ENCODE data around the gene KIAA1549.

Gene KIAA1549

GRCh38 chr7:138916275-138916674 lies 64.9 kb downstream of the KIAA1549 start:
- CTCF ChIA-PET = no interaction called here
- POLR2A ChIA-PET = no interaction called here
- no peak for DNase-seq (ENCODE audit: low read depth, low spot score)
- TF ChIP-seq CTCF (IDR thresholded peaks at IDR 0.05; ENCODE audit: insufficient read depth, low read length, missing control alignments) = no peak
- H3K4me3 ChIP-seq (ENCODE audit: low read depth, low read length) = no peak overlapping the region

- no peak for DNase-seq (ENCODE audit: low read depth, low spot score)
- TF ChIP-seq CTCF (IDR thresholded peaks at IDR 0.05; ENCODE audit: insufficient read depth, low read length, missing control alignments) = no peak
- H3K4me3 ChIP-seq (ENCODE audit: low read depth, low read length) = no peak overlapping the region
- ChIA-PET CTCF (interaction anchor here (0.8 to 1.6 kb wide), 2 partner anchors 10 to 27 kb away, joined by 3 to 4 read pairs; no protein-coding TSS in a partner anchor), POLR2A (no interaction called here)
Measured at GRCh38 chr7:138913783-138914182, 67.4 kb downstream of the KIAA1549 start.

DNA sequence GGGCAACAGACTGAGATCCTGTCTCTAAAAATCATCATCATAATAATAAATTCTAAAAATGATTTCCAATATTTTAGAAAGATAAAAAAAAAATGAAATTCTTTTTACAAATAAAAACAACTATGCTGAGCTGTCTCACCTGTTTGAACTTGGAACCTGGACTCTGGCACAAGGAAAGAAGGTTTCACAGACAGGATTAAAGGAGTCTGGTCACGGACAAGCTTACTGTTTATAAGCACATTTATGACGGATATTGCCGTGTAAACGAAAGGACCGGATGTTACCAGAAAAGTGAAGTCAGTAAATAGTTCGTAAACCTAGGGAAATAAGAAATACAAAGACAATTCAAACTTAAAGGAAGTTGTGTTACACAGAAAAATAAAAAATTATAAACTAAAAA lies 70.2 kb downstream of the KIAA1549 start:
- TF ChIP-seq CTCF (IDR thresholded peaks at IDR 0.05; ENCODE audit: insufficient read depth, low read length, missing control alignments) = no peak
- DNase-seq (ENCODE audit: low read depth, low spot score) = no peak
- POLR2A ChIA-PET = no interaction called here
- H3K4me3 ChIP-seq (ENCODE audit: low read depth, low read length) = no peak overlapping the region
- CTCF ChIA-PET = no interaction called here

DNA sequence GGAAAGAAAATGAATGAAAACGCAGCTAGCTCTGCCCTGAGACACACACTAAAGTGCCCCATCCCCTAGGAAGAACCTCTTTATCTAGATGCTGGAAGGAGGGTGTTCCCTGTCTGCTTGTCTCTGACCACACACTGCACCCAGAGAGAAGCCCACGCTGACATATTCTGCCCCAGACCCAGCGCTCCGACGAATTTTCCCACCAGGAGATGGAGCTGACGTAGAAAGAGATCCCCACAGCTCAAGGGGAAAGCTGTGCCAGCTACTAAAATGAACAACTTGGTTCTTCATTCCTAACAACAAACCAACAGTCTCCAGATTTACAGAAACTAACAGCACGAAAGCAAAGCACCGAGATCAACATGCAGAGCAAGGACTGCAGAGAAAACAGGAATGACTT lies 73.3 kb downstream of the KIAA1549 start:
- POLR2A ChIA-PET = no interaction called here

GRCh38 chr7:138907201-138907847 lies 73.9 kb downstream of the KIAA1549 start:
- no peak for TF ChIP-seq CTCF (IDR thresholded peaks at IDR 0.05; ENCODE audit: insufficient read depth, low read length, missing control alignments)
- no peak overlapping the region for H3K4me3 ChIP-seq (ENCODE audit: low read depth, low read length)
- no peak for DNase-seq (ENCODE audit: low read depth, low spot score)
- ChIA-PET CTCF (interaction anchor here (1.2 to 1.3 kb wide), 2 partner anchors 20 to 126 kb away, joined by 3 to 6 read pairs; no protein-coding TSS in a partner anchor), POLR2A (no interaction called here)

More for the DNA sequence above, 73.3 kb downstream of the KIAA1549 start:
- H3K4me3 ChIP-seq (ENCODE audit: low read depth, low read length) = no peak overlapping the region
- CTCF ChIA-PET = no interaction called here
- TF ChIP-seq CTCF (IDR thresholded peaks at IDR 0.05; ENCODE audit: insufficient read depth, low read length, missing control alignments) = no peak
- DNase-seq (ENCODE audit: low read depth, low spot score) = no peak

DNA sequence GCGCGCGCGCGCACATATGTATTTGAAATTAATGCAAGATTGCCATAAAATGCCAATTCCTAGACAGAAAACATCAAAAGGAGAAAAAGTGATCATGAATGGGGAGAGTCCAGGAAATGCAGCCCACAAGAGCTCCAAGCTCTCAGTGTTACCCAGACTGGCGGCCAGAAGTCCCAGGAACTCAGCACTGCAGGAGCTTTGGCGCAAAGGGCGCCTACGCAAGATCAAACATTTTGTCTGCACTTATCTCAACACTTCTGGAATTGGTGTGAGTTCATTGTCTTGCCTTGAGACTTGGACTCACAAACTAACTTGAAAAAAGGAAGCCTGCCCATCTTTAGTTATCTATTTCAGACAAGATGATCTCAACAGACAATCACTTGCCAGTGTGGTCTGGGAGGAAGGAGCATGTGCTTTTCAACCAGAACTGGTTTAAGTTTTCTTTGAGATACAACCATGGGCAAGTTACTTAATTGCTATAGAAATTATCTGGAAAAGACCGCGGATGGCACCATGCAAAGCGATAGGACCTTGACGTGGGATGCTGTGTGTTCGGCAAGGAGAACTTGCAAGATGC lies 77.2 kb downstream of the KIAA1549 start:
- CTCF ChIA-PET = interaction anchor here (1.1 to 1.2 kb wide), 2 partner anchors 10 to 11 kb away, joined by 3 read pairs; no protein-coding TSS in a partner anchor
- POLR2A ChIA-PET = no interaction called here
- TF ChIP-seq CTCF (IDR thresholded peaks at IDR 0.05; ENCODE audit: insufficient read depth, low read length, missing control alignments) = no peak
- H3K4me3 ChIP-seq (ENCODE audit: low read depth, low read length) = no peak overlapping the region
- no peak for DNase-seq (ENCODE audit: low read depth, low spot score)
